ENCODE results near the gene ST6GALNAC5.

DNA sequence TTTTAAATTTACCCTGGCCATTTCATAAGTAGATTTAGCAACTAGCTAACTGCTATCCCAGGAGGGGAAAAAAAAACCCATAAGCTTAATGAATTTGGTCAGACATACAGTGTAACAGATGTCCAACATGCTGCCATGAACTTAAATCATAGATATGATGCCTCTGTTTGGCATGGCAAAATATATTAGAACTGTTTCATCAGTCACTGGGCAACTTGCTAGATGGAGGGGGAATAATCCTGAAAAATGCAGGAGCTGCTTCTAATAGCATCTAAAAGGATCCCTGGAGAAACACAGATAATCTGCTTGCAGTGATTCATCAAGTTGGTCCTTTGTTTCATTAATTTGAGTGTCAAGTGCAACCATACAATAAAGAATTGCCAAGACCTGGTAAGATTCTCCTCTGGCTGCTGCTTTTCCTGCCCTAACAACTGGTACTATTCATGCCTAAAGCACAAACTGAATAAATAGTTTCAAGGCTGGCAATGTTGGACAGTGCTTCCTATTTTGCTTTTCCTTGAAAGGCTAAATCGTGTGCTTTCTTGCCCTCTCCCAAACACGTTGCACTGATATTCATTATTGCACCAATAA, 1.5 kb upstream of the ST6GALNAC5 start:
- TF ChIP-seq, protein P1, sequence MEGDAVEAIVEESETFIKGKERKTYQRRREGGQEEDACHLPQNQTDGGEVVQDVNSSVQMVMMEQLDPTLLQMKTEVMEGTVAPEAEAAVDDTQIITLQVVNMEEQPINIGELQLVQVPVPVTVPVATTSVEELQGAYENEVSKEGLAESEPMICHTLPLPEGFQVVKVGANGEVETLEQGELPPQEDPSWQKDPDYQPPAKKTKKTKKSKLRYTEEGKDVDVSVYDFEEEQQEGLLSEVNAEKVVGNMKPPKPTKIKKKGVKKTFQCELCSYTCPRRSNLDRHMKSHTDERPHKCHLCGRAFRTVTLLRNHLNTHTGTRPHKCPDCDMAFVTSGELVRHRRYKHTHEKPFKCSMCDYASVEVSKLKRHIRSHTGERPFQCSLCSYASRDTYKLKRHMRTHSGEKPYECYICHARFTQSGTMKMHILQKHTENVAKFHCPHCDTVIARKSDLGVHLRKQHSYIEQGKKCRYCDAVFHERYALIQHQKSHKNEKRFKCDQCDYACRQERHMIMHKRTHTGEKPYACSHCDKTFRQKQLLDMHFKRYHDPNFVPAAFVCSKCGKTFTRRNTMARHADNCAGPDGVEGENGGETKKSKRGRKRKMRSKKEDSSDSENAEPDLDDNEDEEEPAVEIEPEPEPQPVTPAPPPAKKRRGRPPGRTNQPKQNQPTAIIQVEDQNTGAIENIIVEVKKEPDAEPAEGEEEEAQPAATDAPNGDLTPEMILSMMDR (IDR thresholded peaks at IDR 0.05; ENCODE audit: insufficient read depth, low read length), result no peak
- no peak for TF ChIP-seq GABPA (IDR thresholded peaks at IDR 0.05; ENCODE audit: low read depth)
- TF ChIP-seq POLR2AphosphoS5 (IDR thresholded peaks at IDR 0.05; ENCODE audit: low read depth), result no peak
- TF ChIP-seq, protein P2, sequence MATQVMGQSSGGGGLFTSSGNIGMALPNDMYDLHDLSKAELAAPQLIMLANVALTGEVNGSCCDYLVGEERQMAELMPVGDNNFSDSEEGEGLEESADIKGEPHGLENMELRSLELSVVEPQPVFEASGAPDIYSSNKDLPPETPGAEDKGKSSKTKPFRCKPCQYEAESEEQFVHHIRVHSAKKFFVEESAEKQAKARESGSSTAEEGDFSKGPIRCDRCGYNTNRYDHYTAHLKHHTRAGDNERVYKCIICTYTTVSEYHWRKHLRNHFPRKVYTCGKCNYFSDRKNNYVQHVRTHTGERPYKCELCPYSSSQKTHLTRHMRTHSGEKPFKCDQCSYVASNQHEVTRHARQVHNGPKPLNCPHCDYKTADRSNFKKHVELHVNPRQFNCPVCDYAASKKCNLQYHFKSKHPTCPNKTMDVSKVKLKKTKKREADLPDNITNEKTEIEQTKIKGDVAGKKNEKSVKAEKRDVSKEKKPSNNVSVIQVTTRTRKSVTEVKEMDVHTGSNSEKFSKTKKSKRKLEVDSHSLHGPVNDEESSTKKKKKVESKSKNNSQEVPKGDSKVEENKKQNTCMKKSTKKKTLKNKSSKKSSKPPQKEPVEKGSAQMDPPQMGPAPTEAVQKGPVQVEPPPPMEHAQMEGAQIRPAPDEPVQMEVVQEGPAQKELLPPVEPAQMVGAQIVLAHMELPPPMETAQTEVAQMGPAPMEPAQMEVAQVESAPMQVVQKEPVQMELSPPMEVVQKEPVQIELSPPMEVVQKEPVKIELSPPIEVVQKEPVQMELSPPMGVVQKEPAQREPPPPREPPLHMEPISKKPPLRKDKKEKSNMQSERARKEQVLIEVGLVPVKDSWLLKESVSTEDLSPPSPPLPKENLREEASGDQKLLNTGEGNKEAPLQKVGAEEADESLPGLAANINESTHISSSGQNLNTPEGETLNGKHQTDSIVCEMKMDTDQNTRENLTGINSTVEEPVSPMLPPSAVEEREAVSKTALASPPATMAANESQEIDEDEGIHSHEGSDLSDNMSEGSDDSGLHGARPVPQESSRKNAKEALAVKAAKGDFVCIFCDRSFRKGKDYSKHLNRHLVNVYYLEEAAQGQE (IDR thresholded peaks at IDR 0.05; ENCODE audit: insufficient replicate concordance, low read depth), result no peak
- TF ChIP-seq SPI1 (IDR thresholded peaks at IDR 0.05; ENCODE audit: borderline replicate concordance, low read depth), result no peak

Measured in HL-60 (cell line).